GM19463 (cell line): ENCODE data around the gene KNG1.
A peak's percentile ranks its signal among the peaks of the same experiment; 100 is the strongest.
"Not testable (repeated sequence)": the region's sequence is repeated elsewhere in the genome, so short reads cannot be mapped to it uniquely, and the experiment has no call there.

Experiments
- ATAC-seq: cut with Tn5 transposase; IDR thresholded peaks from one replicate; pipeline ENCODE4 v1.9.1; 2021; ENCODE audit warnings: mild to moderate bottlenecking, moderate library complexity; ENCODE audit not compliant: unreplicated experiment

The KNG1 gene

DNA sequence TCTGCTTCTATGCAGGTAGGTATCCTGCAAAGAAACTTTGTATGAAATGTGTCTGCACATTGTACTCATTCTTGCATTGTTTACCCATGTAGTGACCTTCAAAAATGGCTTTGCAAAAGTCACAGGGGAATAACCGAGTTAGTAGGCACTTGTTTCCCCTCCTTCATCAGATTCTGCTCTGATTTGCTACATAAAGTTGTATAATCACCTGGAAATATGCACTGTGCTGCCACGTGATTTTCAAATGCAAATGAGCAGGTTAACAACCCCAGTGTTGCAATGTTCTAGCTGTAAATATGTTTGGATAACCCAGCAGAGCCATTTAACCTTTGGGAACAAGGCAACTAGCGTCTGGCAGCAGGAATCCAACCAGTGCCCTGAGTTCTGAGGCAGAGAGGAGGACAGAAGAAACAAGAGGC, at the start of gene KNG1:
Gene KNG1, plus strand, starts transcription at position 321 of the 419 bp plus-strand sequence. CDS start 184 bp downstream, outside the sequence.
- ATAC-seq: no peak

DNA sequence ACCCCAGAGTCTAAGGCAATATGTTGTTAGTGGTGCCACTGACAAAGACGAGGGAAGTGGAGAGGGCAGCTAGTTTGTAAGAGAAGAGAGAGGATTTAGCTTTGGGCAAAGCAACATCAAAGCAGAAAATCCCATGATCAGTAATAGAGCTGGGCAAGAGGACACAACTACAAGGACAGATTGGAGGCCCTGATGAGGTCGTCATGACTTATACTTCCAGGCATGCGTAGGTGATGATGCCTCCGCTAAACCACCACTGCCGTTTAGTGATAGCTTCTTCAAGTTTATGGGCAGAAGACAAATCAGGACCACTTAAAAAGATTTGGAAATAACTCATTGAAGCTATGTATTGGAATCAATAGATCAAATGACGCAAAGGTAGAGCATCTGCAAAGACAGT, 48.7 kb upstream of the KNG1 start:
- no peak for ATAC-seq

DNA sequence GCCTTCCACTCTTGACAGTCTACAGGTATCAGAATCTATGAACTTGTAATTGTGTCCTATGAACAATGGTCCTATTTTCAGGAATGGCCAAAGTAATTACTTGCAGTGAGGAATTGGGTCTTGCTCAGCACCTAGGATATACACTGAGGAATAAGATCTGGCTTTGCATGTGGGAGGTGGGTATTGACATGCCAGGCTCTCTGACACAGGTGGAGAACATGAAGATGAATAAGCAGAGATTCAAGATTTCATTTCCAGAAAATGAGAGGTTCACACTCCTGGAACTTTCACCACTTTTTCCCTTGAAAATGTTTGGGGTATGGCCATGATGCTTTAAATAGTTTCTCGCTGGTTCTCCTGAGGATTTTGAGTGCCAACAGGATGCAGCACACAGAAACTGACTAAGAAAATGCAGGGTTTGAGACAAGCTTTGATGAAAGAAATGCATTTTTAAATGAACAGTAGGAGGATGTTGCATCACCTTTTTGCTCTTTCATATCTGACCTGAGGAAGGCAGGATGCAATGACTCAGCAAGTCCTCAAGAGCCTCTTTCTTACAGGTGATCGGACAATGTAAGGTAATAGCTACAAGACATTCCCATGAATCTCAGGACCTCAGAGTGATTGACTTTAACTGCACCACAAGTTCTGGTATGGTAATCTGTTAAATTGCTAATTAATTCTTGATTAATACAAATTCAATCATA, 47.6 kb upstream of the KNG1 start:
- no peak for ATAC-seq

DNA sequence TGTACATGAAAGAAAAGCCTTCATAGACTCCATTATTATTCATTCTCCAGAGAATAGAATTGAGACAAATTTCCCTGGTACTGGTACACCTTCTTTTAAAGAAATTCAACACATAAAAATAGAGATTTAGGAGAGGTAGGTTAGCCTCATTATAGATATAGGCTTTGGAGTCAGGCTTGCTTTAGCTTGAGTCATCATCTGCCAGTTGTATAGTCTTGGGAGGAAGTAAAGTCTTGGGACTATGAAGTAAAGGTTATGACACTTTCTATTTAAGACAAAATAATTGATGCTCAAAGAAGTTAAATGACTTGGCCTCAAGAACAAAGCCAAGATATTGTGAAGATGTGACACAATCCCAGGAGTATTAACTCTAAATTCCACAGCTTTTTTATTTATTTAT, 47.0 kb upstream of the KNG1 start:
- no peak for ATAC-seq

DNA sequence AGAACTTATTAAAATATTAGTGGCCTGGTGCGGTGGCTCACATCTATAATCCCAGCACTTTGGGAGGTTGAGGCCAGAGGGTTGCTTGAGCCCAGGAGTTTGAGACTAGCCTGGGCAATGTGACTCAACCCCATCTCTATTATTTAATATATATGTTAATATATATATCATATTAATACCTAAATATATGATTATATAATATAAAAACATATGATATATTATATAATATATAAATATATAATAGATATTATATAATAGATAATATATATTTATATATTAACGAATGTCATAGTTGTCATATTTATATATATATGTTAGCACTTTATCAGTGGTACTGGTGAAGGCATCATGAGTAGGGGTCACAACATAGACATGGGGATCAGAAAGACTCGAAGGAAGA, 46.1 kb upstream of the KNG1 start:
- ATAC-seq: no peak

DNA sequence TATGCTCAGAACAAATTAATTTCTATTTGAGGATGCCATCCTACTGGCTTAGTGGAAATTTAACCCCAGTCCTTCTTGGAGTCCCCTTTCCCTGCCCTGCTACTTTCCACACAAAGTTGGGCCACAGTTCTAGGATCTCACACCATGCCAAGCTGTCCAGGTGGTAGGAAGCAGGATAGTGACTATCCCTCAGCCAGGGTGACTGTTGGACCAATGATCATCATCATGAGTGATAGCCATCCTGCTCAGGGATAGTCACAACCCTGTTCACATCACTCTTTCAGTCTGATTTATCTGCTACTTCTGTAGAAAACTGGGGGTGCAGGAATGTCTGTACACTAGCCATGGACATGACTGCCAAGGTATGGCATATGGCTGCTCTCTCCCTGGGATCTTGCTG, 38.6 kb upstream of the KNG1 start:
- ATAC-seq: no peak

DNA sequence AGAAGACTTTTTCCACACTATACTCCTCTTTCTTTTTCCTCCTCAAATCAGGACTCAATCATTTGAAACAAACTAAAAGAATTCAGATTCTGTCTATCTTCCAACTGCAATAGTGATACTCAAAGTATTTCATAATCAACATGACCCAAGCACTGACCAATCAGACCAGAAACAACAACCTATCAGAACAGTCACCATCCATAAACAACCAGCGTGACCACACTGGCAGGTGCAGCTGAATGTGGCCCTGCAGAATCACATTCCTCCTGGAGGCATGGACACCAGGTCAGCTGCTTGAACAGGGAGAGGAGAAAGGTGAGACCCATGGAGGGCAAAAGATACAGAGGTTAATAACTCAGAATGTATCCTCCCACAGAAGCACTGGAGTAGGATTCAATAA, 38.0 kb upstream of the KNG1 start:
- ATAC-seq: no peak

DNA sequence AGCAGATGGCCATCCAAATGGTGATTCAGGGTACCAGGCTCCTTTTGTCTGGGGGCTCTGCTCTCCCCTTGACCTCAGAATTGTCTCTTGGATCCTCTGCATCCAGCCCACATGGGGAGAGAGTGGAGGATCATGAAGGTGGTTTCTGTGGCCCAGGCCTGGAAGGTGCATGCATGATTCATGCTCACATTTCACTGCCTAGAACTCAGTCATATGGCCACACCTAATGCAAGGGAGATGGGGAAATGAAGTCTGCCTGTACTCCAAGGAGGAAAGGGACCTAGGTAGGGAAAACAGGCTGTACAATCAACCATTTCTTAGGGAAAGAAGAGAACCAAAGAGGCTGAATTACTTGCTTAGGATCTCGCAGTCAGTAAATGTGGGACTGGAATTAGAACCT, 36.3 kb upstream of the KNG1 start:
- no peak for ATAC-seq

DNA sequence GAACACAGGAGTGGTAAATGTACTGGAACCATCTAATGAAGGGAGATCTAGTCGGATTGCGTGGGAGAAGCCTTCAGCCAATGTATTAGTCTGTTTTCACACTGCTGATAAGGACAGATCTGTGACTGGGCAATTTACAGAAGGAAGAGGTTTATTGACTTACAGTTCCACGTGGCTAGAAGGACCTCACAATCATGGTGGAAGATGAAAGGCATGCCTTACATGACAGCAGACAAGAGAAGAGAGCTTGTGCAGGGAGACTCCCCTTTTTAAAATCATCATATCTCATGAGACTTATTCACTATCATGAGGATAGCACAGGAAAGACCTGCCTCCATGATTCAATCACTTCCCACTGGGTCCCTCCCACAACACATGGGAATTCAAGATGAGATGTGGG, 34.3 kb upstream of the KNG1 start:
- no peak for ATAC-seq

DNA sequence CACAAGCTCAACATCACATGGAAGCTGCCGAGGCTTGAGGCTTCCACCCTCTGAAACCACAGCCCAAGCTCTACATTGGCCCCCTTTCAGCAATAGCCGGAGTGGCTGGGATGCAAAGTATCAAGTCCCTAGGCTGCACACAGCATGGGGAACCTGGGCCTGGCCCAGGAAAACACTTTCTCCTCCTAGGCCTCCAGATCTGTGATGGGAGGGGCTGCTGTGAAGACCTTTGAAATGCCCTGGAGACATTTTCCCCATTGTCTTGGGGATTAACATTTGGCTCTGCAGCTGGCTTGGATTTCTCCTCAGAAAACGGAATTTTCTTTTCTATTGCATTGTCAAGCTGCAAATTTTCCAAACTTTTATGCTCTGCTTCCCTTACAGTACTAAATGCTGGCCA, 33.2 kb upstream of the KNG1 start:
- no peak for ATAC-seq

DNA sequence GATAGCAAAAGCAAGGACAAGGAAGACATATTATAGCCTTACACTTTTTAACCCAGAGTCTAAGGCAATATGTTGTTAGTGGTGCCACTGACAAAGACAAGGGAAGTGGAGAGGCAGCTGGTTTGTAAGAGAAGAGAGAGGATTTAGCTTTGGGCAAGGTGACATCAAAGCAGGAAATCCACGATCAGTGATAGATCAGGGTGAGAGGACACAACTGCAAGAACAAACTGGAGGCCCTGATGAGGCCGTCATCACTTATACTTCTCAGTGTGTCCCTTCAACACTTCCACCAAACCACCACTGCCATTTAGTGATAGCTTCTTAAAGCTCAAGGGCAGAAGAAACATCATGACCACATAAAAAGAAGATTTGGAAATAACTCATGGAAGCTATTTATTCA, 30.7 kb upstream of the KNG1 start:
- ATAC-seq: not testable (repeated sequence)

DNA sequence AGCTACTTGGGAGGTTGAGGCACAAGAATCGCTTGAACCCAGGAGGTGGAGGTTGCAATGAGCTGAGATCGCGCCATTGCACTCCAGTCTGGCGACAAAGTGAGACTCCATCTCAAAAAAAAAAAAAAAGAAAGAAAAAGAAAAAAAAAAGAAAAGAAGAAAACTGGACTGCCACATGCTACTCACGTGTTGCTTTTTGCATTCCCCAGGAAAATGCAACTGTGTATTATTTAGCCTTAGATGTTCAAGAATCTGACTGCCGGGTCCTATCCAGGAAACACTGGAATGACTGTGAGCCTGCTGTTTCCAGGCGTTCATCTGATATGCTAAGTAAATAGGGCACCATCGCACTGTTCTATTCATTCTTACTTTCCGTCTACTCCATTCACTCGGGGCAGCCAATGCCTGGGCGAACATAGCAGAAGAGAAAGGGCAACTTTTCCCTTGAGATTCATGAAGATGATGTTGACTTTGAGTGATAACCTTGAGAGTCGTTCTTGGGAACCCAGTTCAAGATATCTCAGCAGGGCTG, 30.0 kb upstream of the KNG1 start:
- ATAC-seq: no peak

DNA sequence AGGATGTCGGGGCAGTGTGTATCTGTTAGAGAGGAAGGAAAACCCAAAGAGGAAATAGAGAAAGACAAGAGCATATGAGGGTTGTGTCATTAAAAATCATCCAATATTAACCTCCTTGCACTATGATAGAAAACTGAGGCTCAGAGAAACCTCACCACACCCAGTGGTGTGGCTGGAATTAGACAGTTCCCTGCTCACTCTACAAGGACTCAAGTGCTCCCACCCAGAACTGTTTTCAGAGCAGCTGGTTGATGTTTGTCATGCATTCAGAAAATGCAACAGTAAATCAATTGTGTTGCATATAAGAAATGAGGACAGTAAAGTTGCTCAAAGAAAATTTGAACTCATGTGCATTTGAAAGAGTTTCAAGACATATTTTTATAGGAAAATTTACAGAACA, 26.9 kb upstream of the KNG1 start:
- ATAC-seq: not testable (repeated sequence)

DNA sequence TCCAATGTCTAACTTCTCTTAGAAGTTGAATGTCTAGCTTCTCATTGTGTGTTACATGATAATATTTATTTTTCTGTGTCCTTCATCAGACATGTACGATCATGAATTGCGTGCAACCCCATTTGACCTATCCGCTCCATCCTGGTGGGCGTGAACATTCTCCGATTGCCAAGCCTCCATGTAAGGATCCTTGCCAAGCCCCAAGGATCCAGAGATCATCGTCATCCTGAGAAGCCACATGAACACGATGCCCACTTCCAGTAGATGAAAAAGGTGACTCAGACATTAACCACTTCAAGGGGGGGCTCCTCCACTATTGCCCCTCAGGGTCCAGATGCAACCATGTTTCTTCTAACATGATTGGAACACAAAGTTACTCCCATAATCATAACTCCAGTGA, 25.5 kb upstream of the KNG1 start:
- ATAC-seq: no peak

DNA sequence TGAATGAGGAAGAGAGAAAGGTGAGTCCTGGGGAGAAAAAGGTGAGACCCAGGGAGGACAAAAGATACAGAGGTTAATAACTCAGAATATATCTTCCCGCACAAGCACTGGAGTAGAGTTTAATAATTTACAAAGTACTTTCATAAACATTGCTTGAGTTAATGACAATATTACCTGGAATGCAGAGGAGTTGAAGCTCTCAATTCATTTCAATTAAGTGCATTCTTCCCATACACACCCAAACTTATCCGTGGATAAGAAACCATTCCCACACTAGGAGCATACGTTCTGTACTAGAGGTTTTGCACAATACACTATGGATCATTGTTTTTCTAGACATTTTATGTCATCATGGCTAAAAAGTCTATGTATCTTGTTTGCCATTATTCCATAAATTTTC, 23.3 kb upstream of the KNG1 start:
- no peak for ATAC-seq

DNA sequence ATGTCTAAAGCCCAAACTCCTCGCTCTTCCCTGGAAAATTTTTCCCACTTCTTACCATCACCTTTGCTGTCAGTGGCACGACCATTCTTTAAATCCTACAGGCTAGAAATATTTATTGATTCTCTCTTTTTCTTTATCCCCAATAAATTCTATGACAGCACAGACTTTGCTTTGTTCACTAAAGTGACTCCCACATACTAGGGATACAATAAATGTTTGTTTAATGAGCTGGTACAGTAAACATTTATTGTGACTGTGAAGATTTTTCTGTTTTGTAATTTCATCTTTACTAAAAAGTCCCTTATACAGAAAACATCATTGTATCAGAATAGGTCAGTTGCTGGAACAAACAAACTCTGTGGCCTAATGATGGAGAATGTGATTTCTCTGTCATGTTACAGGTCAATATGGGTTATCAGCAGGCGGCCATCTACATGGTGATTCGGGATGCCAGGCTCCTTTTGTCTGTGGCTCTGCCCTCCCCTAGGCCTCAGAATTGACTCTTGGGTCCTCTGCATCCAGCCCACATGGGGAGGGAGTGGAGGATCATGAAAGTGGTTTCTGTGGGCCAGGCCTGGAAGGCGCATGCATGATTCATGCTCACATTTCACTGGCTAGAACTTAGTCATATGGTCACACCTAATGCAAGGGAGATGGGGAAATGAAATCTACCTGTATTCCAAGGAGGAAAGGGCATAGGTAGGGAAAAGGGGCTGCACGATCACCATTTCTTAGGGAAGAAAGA, 22.7 kb upstream of the KNG1 start:
- no peak for ATAC-seq

DNA sequence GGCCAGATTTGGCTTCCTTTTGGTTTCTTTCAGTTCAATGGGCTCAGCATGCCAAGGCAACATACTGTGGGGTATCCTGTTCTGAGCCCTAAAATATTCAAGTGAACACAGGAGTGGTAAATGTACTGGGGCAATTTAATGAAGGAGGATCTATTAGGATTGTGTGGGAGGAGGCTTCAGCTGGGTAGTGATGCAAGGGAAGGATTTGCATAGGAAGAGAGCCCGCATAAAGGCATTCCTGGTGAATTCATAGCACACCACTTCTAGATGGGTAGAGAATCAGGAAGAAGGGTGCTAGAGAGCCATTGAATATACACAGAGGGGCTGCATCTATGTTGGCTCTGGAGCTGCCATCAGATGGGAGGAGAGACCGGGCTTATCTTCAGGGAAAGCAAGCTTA, 20.6 kb upstream of the KNG1 start:
- no peak for ATAC-seq

DNA sequence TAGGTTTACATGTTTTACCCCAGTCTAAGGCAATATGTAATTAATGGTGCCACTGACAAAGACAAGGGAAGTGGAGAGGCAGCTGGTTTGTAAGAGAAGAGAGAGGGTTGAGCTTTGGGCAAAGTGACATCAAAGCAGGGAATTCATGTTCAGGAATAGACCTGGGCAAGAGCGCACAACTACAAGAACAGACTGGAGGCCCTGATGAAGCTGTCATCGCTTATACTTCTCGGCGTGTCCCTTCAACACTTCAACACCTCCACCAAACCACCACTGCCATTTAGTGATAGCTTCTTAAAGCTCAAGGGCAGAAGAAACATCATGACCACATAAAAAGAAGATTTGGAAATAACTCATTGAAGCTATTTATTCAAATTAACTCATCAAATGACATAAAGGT, 19.6 kb upstream of the KNG1 start:
- ATAC-seq: no peak

DNA sequence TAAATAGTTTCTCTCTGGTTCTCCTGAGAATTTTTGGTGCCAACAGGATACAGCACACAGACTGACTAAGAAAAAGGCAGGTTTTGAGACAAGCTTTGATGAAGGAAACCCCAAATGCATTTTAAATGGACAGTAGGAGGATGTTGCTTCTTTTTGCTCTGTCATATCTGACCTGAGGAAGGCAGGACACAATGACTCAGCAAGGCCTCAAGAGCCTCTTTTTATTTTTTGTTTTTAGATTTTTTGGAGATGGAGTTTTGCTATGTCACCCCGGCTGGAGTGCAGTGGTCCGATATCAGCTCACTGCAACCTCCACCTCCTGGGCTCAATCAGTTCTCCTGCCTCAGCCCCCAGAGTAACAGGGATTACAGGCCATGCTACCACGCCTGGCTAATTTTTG, 16.9 kb upstream of the KNG1 start:
- ATAC-seq: no peak

DNA sequence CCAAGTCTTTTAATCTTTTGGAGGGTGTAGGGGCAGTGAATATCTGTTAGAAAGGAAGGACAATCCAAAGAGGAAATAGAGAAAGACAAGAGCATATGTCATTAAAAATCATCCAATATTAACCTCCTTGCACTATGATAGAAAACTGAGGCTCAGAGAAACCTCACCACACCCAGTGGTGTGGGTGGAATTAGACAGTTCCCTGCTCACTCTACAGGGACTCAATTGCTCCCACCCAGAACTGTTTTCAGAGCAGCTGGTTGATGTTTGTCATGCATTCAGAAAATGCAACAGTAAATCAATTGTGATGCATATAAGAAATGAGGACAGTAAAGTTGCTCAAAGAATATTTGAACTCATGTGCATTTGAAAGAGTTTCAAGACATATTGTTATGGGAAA, 14.7 kb upstream of the KNG1 start:
- not testable (repeated sequence) for ATAC-seq

DNA sequence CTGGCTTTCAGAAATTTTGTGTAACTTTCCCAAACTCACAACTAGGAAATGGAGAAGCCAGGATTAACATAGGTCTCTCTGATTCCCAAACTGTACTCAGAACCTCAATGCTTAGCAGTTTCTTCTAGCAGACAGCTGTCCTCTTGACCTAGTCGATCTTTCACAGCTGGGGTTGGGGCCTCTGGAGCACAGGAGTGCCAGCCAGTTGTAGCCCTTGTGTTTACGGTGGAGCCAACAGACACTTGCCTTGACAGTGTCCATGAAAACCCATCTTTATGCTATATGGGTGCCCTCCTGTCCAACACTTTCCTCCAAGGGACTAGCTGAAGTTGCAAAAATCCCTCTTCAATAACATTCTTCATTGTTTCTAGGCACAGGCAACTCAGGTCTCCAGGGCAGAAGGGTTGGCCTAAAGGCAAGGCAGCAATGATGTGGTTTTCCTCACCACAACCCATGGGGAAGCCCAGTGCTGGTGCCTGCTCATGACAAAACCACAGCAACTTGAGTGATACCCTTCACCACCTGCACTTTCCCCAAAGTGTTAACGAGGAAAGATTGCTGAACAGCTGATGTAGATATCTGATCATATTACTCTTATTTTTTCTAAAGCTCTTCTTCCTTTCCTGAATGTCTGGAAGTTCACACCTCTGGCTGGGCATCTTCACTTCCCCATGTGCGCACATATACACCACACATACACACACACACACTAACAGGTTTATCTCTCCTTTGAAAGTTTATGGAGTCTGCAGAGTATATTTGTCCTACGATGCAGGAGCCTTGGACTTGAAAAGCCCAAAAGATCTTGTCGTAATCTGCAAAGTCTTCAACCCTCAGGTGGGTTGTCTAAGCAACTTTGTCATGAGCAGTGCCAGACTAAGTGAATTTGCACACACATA, 11.0 kb upstream of the KNG1 start:
- peak; percentile 100 for ATAC-seq
